HG02884 (cell line): ENCODE results near the gene RBFOX2.

Source experiments
- ATAC-seq: cut with Tn5 transposase; IDR thresholded peaks from one replicate; pipeline ENCODE4 v1.9.1; 2021; ENCODE audit warnings: mild to moderate bottlenecking, moderate library complexity; ENCODE audit not compliant: unreplicated experiment

The RBFOX2 gene

GRCh38 chr22:35978889-35979288 is 49.7 kb downstream of the RBFOX2 start:
- ATAC-seq: no peak

DNA sequence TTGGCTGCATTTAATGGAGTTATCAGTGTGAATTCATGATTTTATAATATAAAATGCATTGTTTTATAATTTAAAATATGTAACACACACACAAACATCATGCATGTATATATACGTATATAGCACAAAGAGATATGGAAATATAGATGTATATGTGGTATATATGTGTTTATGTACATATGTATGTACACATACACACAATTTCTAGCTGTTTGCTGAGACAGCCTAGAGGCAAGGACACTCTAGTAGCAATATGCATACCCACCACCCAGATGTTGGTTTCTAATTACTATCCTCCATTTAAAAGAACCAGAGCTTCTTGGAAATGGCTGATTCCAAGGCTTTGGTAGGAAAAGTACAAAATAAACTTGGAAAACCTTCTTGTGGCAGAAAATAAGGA is 50.4 kb downstream of the RBFOX2 start:
- no peak for ATAC-seq

- no peak for ATAC-seq
Observed at GRCh38 chr22:35977136-35977535, 51.5 kb downstream of the RBFOX2 start.

DNA sequence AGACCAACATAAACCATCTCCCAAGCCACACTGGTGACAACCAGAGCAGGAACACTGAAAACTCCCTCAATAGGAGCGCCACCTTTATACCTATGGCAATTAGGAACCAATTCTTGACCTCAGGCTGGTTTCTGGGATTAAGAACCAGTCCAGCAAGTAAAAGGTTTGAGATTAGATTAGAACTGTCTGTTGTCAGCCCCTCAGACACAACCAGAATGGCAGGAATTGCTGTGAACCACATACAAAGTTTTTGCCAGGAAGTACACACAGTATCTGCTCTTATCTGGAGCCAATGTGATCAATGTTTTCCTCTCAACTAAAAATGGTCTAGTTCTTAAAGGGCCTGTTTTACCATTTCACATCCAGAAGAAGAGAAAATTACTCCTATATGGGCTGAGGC is 55.2 kb downstream of the RBFOX2 start:
- no peak for ATAC-seq

DNA sequence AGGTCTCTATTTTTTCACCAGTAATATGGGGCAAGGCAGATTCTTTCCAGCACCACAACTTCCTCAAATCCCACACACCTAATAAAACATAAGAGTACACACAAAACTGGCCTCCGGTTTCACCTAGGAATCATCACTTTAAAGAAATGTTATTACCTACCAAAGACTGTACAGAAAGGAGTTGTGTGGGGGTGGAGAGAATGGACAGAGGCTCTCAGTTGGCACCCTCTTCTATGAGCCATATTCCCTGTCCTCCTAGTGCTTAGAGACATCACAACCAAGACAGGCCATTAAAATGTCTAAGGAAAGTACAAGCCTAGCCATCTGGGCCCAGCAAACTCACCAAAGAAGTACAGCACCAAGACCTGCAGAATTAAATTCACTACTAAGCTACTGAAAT is 56.1 kb downstream of the RBFOX2 start:
- no peak for ATAC-seq

DNA sequence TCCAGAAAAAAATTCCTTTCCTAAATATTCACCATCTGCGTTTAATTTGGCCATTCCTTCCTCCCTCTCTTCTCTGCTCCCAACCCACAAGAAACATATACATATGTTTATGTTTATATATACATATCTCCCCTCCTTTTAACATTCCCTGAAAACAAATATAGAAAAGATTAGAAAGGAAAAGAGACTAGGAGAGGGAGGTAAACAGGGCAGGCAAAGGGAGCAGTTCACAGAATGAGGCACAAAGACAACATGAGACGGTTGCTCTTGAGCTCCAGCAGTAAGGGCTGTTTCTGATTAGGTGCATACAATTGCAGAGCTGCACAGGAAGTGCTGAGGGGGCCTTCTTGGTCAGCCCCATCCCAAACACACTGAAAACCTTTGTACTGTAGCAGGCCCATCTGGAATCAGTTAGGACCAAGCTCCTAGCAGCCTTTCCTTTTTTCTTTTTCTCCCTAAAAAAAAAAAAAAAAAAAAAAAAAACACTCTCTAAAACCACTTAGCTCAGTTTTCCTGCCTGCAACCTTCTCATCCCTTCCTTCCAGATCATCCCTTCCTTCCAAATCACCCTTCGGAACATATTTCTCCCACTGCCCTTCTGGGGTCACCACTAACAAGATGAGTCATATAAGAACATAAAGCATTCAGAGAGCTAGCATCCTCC is 57.0 kb downstream of the RBFOX2 start:
- no peak for ATAC-seq

DNA sequence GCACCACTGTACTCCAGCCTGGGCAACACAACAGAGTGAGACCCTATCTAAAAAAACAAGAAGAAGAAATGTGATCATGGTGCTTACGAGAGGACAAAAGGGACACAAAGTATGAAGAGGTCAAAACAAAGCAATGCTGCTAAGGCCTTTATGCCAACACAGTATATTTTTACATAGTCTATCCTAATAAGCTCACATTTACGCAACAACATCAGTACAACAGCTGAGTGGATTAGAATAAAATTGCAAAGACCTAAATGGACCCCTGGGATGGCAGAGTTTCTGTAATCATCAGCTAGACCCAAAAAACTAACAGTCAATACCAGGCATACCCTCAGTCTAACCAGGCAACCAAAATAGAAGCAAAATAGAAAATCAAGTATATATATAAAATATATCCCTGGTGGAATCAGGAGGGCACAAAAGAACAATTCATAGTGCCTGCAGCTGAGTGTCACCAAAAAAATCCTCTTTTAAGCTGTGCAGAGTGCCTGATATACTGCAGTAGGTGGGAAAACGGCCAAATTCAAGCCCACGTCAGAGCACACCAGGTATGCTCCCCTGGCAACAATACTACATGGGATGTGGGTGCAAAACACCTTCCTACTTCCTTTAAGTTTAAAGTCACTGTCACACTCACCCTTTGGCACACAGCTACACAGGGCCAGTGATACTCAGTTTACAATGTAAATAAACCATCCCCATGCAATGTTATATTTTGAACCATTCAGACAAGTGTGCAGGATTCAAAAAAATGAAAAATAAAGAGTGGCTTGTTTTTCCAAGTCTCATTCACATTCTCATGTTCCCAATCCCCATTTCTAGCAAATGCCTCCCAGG is 57.8 kb downstream of the RBFOX2 start:
- ATAC-seq: no peak

DNA sequence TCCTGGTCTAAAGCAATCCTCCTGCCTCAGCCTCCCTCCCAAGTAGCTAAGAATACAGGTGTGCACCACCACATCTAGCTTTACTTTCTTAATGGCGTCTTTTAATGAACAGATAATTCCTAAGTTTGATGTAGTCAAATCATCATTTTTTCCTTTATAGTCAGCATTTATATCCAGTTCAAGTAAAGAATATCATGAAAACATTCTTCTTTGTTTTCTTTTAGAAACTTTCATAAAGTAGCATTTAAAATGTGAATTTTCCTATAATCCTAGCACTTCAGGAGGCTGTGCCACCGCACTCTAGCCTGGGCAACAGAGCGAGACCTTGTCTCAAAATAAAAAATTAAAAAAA is 61.6 kb downstream of the RBFOX2 start:
- ATAC-seq: no peak

- ATAC-seq: no peak
Observed at GRCh38 chr22:35966314-35967045, 62.1 kb downstream of the RBFOX2 start.

DNA sequence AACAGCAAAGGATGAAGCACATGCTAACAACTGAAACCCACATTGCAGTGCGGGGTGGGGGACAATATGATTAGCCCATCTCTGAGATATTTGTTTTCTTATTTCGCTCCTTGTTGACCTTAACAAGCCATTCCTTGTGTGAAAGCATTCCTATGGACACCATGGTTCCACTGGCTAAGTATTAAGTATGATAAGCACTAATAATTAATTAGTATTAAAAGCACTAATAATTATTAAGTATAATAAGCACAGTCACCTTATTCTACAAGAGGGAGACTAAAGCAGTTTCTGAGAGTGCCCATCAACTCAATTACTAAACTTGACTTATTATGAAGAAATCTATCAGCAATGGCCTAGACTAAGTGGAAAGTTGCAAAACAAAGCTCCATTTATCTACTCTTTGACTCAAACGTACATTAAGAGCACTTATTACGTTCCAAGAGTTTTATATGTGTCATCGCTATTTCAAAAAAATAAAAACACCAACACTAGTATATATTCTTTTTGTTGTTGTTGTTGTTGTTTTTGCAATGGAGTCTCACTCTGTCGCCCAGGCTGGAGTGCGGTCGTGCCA is 65.3 kb downstream of the RBFOX2 start:
- ATAC-seq: no peak

GRCh38 chr22:35961480-35962295 is 66.9 kb downstream of the RBFOX2 start:
- ATAC-seq: no peak

GRCh38 chr22:35960854-35961253 is 67.8 kb downstream of the RBFOX2 start:
- no peak for ATAC-seq

DNA sequence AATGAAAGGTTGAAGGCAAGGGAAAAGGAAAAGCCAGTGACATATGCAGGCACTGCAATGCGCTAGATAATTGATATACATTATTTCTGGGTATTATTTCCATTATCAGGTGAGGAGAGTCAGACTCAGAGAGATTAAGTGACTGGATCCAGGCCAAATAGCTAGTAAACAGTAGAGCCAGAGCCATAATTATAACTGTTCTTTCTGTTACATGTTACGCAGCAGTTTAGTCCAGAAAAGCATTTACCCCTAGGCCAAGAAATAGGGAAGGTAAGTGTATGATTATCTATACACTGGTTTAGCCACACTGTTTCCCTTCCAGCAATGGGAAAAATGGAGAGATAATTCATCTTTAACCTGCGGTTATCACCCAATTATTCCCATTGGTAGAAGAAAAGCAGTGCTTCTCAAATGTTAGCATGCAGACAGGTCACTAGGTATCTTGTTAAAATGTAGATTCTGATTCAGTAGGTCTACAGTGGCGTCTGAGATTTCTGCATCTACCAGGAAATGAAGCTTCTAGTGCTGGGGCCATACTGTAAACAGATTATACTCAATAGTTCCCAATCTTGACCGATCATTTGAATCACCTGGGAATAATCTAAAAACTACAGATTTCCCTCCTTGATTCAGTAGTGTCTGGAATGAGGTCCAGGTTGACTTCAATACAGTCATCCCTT is 69.4 kb downstream of the RBFOX2 start:
- no peak for ATAC-seq

- ATAC-seq: no peak
Observed at GRCh38 chr22:35958334-35958733, 70.3 kb downstream of the RBFOX2 start.

DNA sequence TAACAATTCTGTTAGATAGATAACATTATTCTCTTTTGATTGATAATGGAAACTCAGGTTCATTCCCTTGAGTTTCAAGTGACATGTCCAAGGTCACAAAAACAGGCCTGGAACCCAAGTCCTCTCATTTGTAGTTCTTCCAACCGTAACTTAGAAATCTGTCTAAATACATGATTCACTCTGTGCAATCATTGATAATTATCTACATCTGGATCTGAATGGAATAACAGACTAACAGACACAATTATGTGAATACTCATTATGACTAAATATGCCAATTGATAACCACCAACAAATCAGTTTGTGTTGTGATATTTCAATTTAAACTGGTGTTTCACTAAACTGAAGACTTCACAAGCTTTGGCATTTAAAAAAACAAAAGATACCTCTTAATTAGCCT is 71.0 kb downstream of the RBFOX2 start:
- ATAC-seq: no peak

GRCh38 chr22:35956850-35957249 is 71.8 kb downstream of the RBFOX2 start:
- no peak for ATAC-seq

DNA sequence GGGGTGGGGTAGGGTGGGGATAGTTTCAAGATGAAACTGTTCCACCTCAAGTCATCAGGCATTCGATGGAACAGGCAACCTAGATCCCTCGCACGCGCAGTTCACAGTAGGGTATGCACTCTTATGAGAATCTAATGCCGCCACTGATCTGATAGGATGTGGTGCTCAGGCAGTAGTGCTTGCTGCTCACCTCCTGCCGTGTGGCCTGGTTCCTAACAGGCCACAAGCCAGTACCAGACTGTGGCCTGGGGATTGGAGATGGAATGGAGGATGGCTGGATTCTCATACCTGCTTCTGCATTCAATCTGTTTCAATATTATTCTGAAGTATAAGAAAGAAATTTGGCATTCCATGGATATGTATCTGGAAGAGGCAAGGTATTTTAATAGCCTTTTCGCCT is 73.1 kb downstream of the RBFOX2 start:
- no peak for ATAC-seq

GRCh38 chr22:35952576-35952975 is 76.0 kb downstream of the RBFOX2 start:
- ATAC-seq: no peak

DNA sequence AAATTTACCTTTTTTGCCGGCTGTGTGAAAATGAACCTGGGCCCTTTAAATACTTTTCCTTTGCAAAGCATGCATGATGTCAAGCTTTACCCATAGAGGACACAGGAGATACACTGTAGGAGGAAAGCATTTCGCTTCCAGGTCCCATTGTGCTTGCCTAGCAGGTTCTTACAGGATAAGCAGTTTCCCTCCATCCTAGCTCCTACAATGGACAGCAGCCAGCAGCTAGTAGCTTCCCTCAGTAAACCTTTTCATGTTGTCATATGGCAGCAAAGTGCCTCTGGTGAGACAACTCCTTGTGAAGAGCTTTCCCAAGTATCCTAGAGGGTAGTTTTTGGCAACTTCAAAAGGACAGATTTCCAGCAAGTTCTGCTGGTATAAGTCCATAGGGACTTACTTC is 78.4 kb downstream of the RBFOX2 start:
- ATAC-seq: no peak

DNA sequence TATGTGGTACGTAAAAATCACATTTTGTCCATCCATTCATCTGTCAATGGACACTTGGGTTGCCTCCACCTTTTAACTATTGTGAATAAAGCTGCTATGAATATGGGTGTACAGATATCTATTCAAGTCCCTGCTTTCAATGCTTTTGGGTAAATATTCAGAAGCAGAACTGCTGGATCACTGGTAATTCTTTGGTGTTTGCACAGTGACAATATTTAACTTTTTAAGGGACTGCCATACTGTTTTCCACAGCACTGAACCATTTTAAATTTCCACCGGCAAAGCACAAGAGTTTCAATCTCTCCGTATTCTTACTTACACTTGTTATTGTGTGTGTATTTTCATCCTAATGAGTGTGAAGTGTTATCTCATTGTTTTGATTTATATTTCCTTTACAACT is 79.4 kb downstream of the RBFOX2 start:
- ATAC-seq: no peak
